Anterior cingulate cortex (tissue), 58 donors: ENCODE data around the gene TFG.

Source experiments
- DNase-seq, 58 donors: peaks; one replicate each; lab custom pipeline; 2025; lab: John Stamatoyannopoulos, UW

The TFG gene

GRCh38 chr3:100703865-100704264 is 5.4 kb upstream of the TFG start:
- no peak for DNase-seq

- no peak for DNase-seq
These were observed 2.9 kb upstream of the TFG start for GRCh38 chr3:100706365-100706764.

- DNase-seq: no peak
These were observed 678 bp upstream of the TFG start for GRCh38 chr3:100708644-100708988.

- DNase-seq: peak in 23 of 58 donors; percentile 2 to 49 (median 26)
These were observed 557 bp downstream of the TFG start for GRCh38 chr3:100709842-100710260.

GRCh38 chr3:100710261-100710968 is 1.1 kb downstream of the TFG start:
- peak in 1 of 58 donors; percentile 5 for DNase-seq

- no peak for DNase-seq
These were observed 5.9 kb downstream of the TFG start for GRCh38 chr3:100715176-100715575.

- DNase-seq: no peak
These were observed 7.8 kb downstream of the TFG start for GRCh38 chr3:100717063-100717462.

- no peak for DNase-seq
These were observed 8.6 kb downstream of the TFG start for GRCh38 chr3:100717637-100718487.

- DNase-seq: no peak
These were observed 9.8 kb downstream of the TFG start for GRCh38 chr3:100719136-100719535.

GRCh38 chr3:100720426-100720825 is 11.1 kb downstream of the TFG start:
- no peak for DNase-seq

GRCh38 chr3:100725935-100726513 is 16.7 kb downstream of the TFG start:
- no peak for DNase-seq

GRCh38 chr3:100726706-100727105 is 17.4 kb downstream of the TFG start:
- no peak for DNase-seq

GRCh38 chr3:100730524-100730923 is 21.2 kb downstream of the TFG start:
- no peak for DNase-seq

- no peak for DNase-seq
These were observed 23.1 kb downstream of the TFG start for GRCh38 chr3:100732435-100732834.

- no peak for DNase-seq
These were observed 28.0 kb downstream of the TFG start for GRCh38 chr3:100737334-100737733.

- DNase-seq: no peak
These were observed 30.9 kb downstream of the TFG start for GRCh38 chr3:100740207-100740606.

- no peak for DNase-seq
These were observed 34.2 kb downstream of the TFG start for GRCh38 chr3:100743535-100743934.

GRCh38 chr3:100744671-100745070 is 35.4 kb downstream of the TFG start:
- DNase-seq: no peak

GRCh38 chr3:100745617-100746016 is 36.3 kb downstream of the TFG start:
- no peak for DNase-seq

GRCh38 chr3:100746092-100746491 is 36.8 kb downstream of the TFG start:
- DNase-seq: no peak

GRCh38 chr3:100748220-100748619 is 38.9 kb downstream of the TFG start:
- DNase-seq: no peak

- no peak for DNase-seq
These were observed 39.7 kb downstream of the TFG start for GRCh38 chr3:100748967-100749366.
